ENCODE results near the gene ALDH3A1. TPM values are rescaled to one million over a fixed set of nuclear protein-coding genes. Genes with fewer than 3 reads are reported as not detected.

ALDH3A1 gene
- total and polyA plus RNA-seq, 12 donors = 0.12 to 1.5 (median 0.44) TPM; not detected in 8

- peaks cover 0 to 22% (median 14%) of the 10 kb centered on the region in 9 donors for H3K4me1 ChIP-seq
- H3K36me3 ChIP-seq = no peaks in the 10 kb centered on the region
- no peak for TF ChIP-seq CTCF (IDR thresholded peaks at IDR 0.05)
- DNase-seq (peak in 1 of 2 donors; percentile 47), ATAC-seq (peak; percentile 34 to 79 (median 54))
- H3K4me3 ChIP-seq = no peak overlapping the region
- no peaks in the 10 kb centered on the region for H3K27me3 ChIP-seq
- intact Hi-C loops (cut with DNase I) = loop anchor here in 2 of 10 donors (10.0 kb wide), 2 partner anchors 47 to 57 kb away; no protein-coding TSS in a partner anchor
- H3K9me3 ChIP-seq = no peaks in the 10 kb centered on the region
- 84% methylated on average over 11 of the region's 11 CpGs for WGBS, 2 donors
- H3K27ac ChIP-seq = no peak overlapping the region
Measured at GRCh38 chr17:19707728-19708221, 40.3 kb downstream of the ALDH3A1 start.

GRCh38 chr17:19706791-19707727 lies 41.0 kb downstream of the ALDH3A1 start:
- Histone ChIP-seq H3K4me3 (no peak overlapping the region), H3K27ac (no peak overlapping the region), H3K27me3 (no peaks in the 10 kb centered on the region), H3K36me3 (no peaks in the 10 kb centered on the region), H3K4me1 (peaks cover 0 to 28% (median 20%) of the 10 kb centered on the region in 9 donors), H3K9me3 (no peaks in the 10 kb centered on the region)
- no peak for DNase-seq
- 81% methylated on average over 12 of the region's 12 CpGs for WGBS, 2 donors
- no peak for TF ChIP-seq CTCF (IDR thresholded peaks at IDR 0.05)
- ATAC-seq = peak in 1 of 8 donors; percentile 10
- intact Hi-C loops (cut with DNase I) = loop anchor here in 2 of 10 donors (10.0 kb wide), 2 partner anchors 48 to 58 kb away; no protein-coding TSS in a partner anchor

GRCh38 chr17:19705771-19706770 lies 42.0 kb downstream of the ALDH3A1 start:
- intact Hi-C loops (cut with DNase I) = loop anchor here in 2 of 10 donors (10.0 kb wide), 2 partner anchors 49 to 59 kb away; no protein-coding TSS in a partner anchor
- WGBS, 2 donors = 83 to 85% methylated on average over 22 of the region's 22 CpGs
- DNase-seq = no peak

More at GRCh38 chr17:19705771-19706770, 42.0 kb downstream of the ALDH3A1 start:
- no peak overlapping the region for H3K4me3 ChIP-seq
- TF ChIP-seq CTCF (IDR thresholded peaks at IDR 0.05) = no peak
- H3K4me1 ChIP-seq = peaks cover 0 to 28% (median 20%) of the 10 kb centered on the region in 9 donors
- no peak overlapping the region for H3K27ac ChIP-seq
- H3K9me3 ChIP-seq = no peaks in the 10 kb centered on the region
- no peak for ATAC-seq
- H3K36me3 ChIP-seq = no peaks in the 10 kb centered on the region
- no peaks in the 10 kb centered on the region for H3K27me3 ChIP-seq
